Measurements from ENCODE around the gene KLHL14. TPM values are rescaled to one million over a fixed set of nuclear protein-coding genes. Genes with fewer than 3 reads are reported as not detected.

KLHL14 gene
- total and polyA plus RNA-seq, 10 of the 15 experiments (the other 5 are each of a cell fraction or from before 2014, with no cell fraction given) = 0.03 to 0.05 TPM; not detected in 8

DNA sequence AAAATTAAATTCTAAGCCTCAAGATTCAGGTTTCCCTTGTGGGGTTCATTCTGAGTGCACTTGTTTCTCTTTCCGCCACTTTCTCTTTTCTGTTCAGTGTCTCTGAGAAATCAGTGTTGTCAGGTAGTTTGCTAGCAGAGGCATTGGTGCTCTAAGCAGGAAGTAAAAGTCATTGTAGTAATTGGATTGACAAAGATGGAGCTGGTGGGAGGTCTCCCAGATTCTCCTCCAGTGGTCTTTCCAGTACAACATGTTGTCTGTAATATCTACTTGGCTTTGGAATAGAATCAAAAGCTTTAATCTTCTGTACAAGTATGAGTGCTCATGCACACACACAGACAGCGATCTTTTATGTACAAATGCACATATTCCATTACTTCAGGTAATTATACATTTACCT is 135.6 kb downstream of the KLHL14 start (continued):
- TF ChIP-seq MEF2B (IDR thresholded peaks at IDR 0.05; ENCODE audit: partially characterized antibody, poor library complexity, severe bottlenecking) (no peak), NR2C2 (IDR thresholded peaks at IDR 0.05; ENCODE audit: borderline replicate concordance, control insufficient read depth, insufficient read length, low read depth) (no peak), EGR1 (IDR thresholded peaks at IDR 0.05; ENCODE audit: borderline replicate concordance in 1 of 2, low read depth in 2 of 2, low read length in 2 of 2) (no peak)
- TF ChIP-seq, protein P1, sequence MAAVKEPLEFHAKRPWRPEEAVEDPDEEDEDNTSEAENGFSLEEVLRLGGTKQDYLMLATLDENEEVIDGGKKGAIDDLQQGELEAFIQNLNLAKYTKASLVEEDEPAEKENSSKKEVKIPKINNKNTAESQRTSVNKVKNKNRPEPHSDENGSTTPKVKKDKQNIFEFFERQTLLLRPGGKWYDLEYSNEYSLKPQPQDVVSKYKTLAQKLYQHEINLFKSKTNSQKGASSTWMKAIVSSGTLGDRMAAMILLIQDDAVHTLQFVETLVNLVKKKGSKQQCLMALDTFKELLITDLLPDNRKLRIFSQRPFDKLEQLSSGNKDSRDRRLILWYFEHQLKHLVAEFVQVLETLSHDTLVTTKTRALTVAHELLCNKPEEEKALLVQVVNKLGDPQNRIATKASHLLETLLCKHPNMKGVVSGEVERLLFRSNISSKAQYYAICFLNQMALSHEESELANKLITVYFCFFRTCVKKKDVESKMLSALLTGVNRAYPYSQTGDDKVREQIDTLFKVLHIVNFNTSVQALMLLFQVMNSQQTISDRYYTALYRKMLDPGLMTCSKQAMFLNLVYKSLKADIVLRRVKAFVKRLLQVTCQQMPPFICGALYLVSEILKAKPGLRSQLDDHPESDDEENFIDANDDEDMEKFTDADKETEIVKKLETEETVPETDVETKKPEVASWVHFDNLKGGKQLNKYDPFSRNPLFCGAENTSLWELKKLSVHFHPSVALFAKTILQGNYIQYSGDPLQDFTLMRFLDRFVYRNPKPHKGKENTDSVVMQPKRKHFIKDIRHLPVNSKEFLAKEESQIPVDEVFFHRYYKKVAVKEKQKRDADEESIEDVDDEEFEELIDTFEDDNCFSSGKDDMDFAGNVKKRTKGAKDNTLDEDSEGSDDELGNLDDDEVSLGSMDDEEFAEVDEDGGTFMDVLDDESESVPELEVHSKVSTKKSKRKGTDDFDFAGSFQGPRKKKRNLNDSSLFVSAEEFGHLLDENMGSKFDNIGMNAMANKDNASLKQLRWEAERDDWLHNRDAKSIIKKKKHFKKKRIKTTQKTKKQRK (IDR thresholded peaks at IDR 0.05; ENCODE audit: low read depth, low read length) = no peak
- TF ChIP-seq, protein P2, sequence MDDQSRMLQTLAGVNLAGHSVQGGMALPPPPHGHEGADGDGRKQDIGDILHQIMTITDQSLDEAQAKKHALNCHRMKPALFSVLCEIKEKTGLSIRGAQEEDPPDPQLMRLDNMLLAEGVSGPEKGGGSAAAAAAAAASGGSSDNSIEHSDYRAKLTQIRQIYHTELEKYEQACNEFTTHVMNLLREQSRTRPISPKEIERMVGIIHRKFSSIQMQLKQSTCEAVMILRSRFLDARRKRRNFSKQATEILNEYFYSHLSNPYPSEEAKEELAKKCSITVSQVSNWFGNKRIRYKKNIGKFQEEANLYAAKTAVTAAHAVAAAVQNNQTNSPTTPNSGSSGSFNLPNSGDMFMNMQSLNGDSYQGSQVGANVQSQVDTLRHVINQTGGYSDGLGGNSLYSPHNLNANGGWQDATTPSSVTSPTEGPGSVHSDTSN (IDR thresholded peaks at IDR 0.05; ENCODE audit: insufficient replicate concordance, low read depth, low read length) = no peak

DNA sequence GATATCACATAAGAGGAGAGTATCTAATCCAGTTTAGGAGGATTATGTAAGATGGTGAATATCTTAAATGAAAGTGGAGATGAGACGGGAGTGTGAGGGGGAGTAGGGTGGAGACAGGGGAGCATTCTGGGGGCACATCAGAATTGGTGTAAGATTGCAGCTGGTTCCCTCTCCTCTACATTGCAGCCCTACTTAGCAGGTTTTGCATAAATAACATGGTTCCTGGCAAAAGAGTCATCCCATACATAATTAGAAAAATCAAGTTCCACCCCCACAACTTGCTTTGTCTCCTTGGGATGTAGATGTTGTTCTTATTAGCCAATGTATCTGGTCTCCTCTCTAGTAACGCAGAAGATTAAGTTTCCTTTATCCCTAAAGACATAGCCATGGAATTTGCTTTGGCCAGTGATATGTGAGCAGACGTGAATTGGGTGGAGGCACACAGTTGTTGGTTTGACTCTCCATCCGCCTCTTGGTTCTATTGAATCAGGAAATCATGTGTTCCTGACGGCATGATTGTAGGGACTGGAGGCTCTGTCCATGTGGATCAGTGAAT is 137.9 kb downstream of the KLHL14 start:
- no peaks in the 10 kb centered on the region for H4K20me1 ChIP-seq (ENCODE audit: control insufficient read depth, insufficient read depth)
- ChIA-PET SMC1A (ENCODE audit: uncharacterized antibody, unreplicated experiment) (no interaction called here), CTCF (no interaction called here), POLR2A (no interaction called here), RAD21 (ENCODE audit: unreplicated experiment) (no interaction called here)
- no peak overlapping the region for H3K4me3 ChIP-seq
- no peaks in the 10 kb centered on the region for H3K27me3 ChIP-seq (replicated peaks in 1 of 2; ENCODE audit: control insufficient read depth in 2 of 2, insufficient read depth in 2 of 2, low read length in 1 of 2)
- H3K36me3 ChIP-seq (ENCODE audit: control insufficient read depth in 2 of 2, insufficient read depth in 2 of 2, low read length in 1 of 2) = no peaks in the 10 kb centered on the region
- ATAC-seq (no peak), FAIRE-seq (no peak), DNase-seq (ENCODE audit: low read depth, low spot score) (no peak)
- TF ChIP-seq SP1 (IDR thresholded peaks at IDR 0.05; ENCODE audit: low read depth, low read length) = no peak
- intact Hi-C loops (cut with micrococcal nuclease; ENCODE audit: unreplicated experiment) (no loop called here), in situ Hi-C loops (cut with MboI) (no loop called here)
- H3K4me1 ChIP-seq (ENCODE audit: control insufficient read depth, insufficient read depth, low read length) = no peaks in the 10 kb centered on the region
- H3K79me2 ChIP-seq (ENCODE audit: control insufficient read depth, insufficient read depth, low read length) = no peaks in the 10 kb centered on the region
- H2AFZ ChIP-seq (ENCODE audit: control insufficient read depth, low read depth, low read length) = no peak overlapping the region
- H3K4me2 ChIP-seq (ENCODE audit: control insufficient read depth, insufficient read depth) = no peak overlapping the region
- no peaks in the 10 kb centered on the region for H3K9me3 ChIP-seq (replicated peaks; ENCODE audit: control insufficient read depth, insufficient read depth, low read length)
- no peak overlapping the region for H3K27ac ChIP-seq (ENCODE audit: control insufficient read depth, insufficient read depth)
- no peak overlapping the region for H3K9ac ChIP-seq (ENCODE audit: control insufficient read depth, insufficient read depth, low read length)
- BruUV-seq (replicated peaks) = no TSS peak
- 33% methylated on average over 5 of the region's 5 CpGs for WGBS (ENCODE audit: insufficient coverage, insufficient replicate concordance, low lambda C conversion rate, missing lambda C conversion rate)

Measured in GM12878 (cell line).